ENCODE measurements around the gene CA11.

Gene CA11

DNA sequence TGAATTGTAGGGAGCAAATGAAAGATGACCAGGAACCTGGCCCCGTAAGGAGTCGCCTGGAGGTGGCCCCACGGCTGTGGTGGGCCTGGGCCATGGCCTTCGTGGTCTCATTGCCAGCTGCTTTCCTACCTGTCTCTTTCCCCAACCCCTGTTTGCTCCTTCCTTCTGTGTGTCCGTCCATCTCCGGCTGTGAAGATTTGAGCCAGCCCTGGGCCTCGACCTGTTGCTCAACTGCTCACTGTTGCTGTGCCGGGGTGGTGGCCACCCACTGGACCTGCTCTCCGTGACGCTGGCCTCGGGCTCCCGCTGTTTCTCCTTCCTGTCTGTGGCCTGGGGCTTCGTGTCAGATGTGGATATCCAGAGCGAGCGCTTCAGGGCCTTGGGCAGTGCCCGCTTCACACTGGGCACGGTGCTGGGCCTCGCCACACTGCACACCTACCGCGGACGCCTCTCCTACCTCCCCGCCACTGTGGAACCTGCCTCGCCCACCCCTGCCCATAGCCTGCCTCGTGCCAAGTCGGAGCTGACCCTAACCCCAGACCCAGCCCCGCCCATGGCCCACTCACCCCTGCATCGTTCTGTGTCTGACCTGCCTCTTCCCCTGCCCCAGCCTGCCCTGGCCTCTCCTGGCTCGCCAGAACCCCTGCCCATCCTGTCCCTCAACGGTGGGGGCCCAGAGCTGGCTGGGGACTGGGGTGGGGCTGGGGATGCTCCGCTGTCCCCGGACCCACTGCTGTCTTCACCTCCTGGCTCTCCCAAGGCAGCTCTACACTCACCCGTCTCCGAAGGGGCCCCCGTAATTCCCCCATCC lies 17.3 kb downstream of the CA11 start:
- DNase-seq (ENCODE audit: low read depth), result no peak

DNA sequence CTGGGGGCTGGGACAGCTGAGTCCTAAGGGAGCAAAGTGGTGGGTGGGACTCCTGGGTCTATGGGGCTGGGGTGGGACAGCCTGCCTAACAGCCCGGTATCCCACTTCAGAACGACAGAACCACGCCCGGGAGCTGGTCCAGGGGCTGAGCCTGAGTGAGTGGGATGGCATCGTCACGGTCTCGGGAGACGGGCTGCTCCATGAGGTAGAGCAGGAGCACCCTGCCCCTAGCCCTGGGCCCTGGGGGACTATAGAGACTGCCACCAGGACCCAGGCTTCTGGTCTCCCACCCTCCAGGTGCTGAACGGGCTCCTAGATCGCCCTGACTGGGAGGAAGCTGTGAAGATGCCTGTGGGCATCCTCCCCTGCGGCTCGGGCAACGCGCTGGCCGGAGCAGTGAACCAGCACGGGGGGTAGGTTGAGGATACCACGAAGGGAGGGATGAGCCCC lies 18.1 kb downstream of the CA11 start:
- DNase-seq (ENCODE audit: low read depth), result no peak

DNA sequence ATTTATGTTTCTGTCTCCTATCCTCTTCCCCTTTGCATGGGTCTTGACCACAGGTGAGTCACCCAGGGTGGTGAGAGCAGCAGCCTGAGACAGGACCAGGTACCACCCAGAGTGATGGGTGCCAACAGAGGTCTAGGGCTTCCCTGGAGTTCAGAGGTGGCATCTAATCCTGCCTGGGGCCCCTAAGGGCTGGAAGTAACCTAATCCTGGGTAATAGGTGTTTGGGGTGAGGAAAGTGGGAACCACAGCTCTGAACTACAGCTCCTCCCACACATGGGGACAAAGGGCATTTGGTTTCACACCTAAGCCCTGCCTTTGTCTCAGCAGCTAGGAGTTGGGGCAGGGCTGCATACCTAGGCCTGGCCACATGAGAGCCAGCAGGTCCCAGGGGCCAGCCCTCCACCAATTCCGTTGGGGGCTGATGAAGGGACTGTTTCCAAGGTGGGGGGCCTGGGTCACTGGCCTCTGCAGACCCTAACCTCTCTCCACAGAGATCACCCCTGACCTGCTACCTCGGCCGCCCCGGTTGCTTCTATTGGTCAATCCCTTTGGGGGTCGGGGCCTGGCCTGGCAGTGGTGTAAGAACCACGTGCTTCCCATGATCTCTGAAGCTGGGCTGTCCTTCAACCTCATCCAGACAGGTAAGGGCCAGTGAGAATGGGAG lies 18.7 kb downstream of the CA11 start:
- DNase-seq (ENCODE audit: low read depth), result no peak

GRCh38 chr19:48625891-48626327 lies 20.1 kb downstream of the CA11 start:
- DNase-seq (ENCODE audit: low read depth), result no peak

DNA sequence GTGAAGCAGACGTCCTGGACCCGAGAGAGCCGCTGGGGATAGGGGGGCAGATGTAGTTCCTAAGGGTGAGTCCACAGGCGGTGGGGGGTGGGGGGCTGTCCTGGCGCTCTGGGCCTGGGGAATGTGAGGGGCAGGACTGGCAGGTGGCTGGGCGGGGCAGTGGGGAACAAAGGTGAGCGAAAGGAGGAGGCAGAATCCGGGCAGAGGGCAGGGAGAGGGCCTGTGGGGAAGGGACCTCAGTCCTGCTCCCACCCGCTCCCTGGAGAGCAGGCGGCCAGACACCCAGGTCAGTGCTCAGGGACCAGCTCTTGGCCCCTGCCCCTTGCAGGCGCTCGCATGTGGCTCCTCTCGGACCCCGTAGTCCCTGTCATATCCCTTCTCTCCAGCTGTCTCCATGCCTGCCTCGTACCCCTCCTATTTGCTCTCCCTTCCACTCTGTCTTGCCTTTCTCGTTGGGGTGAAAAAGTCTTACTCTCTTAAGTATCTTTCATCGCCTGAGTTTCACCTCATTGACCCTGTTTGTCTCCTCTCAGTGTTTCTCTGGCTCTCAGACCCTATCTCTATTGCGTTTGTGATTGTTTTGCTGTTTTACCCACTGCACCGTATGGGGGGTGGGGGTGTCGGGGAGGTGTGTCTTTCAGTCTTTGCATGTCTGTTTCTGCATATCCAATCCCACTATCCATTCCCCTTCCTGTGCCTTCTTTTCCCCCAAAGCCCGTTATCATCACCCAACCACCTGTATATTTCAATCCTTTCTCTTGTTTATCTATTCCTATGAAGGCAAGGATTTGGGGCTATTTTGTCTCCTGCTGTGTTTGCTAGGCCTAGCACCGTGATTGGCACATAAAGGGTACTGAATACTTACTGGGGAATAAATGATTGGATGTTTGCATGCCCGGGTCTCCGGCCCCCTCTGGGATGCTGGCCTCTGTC lies 20.9 kb downstream of the CA11 start:
- no peak for DNase-seq (ENCODE audit: low read depth)

DNA sequence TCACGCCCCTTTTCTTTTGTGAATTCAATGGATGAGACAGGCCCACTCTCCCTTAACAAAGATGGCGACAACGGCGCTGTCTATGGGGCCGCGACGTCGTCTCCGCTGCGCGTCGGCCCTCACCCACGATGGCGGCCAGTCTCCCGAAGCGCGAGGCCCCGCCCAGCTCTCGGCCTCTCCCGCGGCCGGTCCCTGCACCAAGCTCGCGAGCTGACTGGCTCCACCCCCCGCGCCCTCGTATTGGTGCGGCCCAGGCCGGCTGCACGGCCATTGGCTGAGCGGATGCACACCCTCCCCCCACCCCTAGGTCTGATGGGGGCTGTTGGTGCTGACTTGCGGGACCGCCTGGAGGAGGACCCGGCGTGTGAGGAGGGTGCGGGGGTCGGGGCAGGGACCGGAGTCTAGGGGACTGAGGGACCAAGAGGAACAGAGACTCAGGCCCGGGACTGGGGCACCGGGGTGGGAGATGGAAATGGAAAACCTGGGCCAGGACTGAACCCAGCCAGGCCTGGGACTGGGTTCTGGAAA lies 21.9 kb downstream of the CA11 start:
- peak; percentile 87 for DNase-seq (ENCODE audit: low read depth)

- DNase-seq (ENCODE audit: low read depth), result no peak
These were observed 22.4 kb downstream of the CA11 start for GRCh38 chr19:48623556-48624066.

DNA sequence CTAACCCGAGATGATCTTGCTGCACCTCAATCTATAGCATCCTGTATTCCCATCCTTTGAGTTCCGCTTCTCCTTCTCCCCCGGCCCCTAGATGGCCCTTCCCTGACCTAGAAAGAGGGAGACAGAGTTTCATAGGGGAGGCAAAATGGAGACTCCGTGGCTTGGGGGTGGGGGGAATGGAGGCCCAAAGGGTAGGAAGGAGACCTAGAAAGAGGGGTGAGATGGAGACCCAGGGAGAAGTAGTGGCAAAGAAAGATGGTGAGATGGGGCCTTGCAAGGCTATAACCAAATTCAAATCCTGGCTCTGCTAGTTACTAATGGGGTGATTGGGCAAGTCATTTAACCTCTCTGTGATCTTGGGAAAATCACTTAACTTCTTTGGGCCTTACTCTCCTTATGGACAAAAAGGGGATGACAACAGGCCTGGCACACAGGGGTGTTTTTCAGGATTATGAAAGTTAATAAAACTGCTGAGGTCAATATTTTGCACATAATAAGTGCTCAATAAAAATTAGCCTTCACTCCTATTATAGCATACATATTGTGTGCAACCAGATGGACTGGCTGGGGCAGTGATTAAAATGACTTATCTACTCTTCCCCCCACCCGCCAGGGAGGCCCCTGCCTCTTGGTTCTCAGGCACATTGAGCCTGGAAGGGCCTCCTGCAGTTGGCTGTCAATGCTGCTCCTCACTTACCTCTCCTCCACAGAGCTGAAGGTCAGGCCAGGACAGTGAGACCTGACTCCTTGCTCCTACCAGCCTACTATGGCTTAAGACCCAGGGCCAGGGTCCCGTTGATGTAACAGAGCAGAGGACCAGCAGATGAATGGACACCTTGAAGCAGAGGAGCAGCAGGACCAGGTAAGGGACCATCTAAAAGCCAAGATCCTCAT lies 26.0 kb downstream of the CA11 start:
- no peak for DNase-seq (ENCODE audit: low read depth)

DNA sequence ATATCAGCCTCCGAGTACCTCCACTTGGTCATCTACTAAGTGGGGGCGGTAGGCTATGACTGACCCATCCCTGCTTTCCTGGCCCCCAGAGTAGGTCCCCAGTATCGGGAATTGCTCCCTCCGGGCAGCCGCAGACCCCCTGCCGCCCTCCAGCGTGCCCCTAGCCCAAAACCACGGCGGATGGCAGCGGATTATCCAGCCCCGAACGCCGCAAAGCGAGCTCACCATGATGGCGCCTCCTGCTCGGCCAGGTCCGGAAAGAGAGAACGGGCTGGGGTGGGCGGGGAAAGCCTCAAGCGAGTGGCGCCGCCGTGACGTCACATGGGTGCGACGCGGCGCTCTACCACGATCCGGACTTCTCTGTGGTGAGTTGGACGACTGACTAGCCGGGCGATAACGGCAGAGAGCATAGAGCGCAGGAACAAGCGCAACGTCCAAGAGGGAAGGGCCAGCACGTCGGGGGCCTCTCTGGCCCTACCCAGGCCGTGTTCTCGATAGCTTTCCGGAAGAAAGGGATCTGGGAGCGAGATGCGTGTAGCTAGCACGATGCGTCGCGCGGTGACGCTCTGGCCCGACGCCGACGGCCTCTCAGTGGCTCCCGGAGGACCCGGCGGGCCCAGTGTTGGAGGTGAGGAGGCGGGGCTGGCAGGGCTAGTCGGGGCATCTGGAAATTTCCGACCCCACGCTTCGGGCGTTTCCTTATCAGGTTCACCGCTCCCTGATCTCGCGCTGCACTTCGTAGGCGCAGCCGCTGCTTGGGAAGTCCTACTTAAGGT lies 26.9 kb downstream of the CA11 start, which contains the start of the genes RPL18 and SPHK2:
TSS of gene RPL18 (minus strand) at position 263 of the 776 bp plus-strand sequence. CDS start at position 228, 35 bp downstream.
TSS of gene SPHK2 (plus strand) at position 591 of the 776 bp plus-strand sequence. CDS start 1,009 bp downstream, outside the sequence.
- peak; percentile 88 for DNase-seq (ENCODE audit: low read depth)

DNA sequence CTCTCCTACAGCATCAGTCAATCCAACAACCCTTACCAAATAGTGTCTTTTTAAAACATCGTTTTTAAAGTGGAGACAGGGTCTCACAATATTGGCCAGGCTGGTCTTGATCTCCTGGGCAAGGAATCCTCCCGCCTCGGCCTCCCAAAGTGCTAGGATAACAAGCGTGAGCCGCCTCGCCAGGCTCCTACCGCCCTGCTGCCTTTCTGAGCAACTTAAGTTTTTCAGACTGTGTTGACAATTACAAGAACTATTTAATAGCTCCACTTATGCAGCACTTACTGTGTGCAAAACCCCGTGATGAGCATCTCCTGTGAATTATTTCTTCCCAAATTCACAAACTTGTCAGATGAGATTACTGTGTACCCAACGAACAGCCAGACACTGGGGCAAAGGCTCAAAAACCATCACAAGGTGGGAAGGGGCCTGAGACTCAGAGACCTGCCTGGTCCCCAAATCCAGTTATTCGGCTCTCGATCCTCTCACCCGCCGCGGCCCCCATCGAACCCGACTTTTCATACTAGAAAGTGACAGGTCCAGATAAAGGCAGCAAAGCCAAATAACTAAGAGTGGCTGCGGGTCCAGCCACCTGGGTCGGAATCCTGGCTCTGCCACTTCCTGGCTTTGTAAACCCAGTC lies 27.6 kb downstream of the CA11 start:
- DNase-seq (ENCODE audit: low read depth), result no peak

GRCh38 chr19:48617146-48617937 lies 28.6 kb downstream of the CA11 start:
- DNase-seq (ENCODE audit: low read depth), result no peak

DNA sequence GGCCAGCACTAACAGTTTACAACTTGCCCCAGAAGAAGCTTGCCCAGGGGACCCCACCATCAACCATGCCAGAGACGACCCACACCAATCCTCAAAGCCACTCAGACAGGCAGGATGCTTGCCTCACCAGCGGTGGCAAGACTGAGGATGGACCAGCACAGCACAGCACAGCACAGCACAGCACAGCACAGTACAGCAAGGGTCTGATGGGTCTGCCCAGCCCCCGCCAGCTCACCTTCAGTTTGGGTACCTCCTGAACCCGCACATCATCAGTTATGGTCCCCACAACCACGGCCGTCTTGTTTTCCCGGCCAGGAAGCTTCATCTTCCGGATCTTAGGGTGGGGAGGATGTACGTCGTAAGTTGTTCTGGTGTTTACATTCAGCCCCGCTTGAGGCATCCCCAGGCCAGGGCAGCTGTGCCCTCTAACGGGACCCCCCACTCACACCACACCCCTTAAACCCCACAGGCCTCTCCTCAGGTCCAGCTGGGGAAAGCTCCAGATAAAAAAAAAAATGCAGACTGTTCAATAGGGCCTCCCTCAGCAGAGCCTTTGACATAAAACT lies 29.4 kb downstream of the CA11 start:
- DNase-seq (ENCODE audit: low read depth), result no peak

- DNase-seq (ENCODE audit: low read depth), result no peak
These were observed 29.9 kb downstream of the CA11 start for GRCh38 chr19:48616041-48616436.

DNA sequence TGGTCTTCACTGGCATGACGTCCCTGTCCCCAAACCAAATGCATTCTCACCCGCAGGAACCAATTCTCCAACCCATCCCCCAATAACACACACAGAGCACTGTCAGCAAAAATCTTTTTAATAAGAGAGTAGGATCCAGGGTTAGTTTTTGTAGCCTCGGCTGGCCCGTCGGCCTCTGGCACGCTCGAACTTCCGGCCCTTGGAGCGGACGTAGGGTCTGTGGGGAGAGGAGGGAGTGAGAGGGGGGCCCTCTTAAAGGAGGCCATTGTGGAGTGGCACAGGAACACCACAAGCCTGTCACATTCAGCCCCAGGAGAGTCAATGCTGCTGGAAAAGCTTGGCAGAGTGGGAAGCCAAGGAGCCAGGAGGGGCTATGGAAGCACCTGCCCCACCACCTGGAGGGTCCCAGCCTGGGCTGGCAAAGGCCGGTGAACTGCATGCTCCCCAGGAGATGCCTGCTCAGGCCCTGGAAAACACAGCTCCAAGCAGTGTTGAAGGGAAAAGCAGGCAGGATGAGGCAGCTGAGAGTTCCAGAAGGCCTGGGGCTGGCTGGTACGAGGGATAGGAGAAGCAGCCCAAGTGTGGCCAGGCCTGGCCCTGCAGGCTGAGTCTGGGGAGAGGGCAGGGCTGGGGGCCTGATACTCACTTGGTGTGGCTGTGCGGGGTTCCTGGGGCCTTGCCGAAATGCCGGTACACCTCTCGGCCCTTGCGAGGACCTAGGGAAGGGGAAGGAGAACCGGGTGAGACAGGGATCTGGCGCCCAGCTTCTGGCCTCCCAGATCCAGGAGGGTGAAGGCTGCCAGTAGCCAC lies 30.6 kb downstream of the CA11 start:
- no peak for DNase-seq (ENCODE audit: low read depth)

GRCh38 chr19:48614436-48615230 lies 31.4 kb downstream of the CA11 start, which contains the start of gene FAM83E:
Gene FAM83E, minus strand, starts transcription at chr19:48615076. Its CDS starts 1,704 bp downstream, at chr19:48613372.
- DNase-seq (ENCODE audit: low read depth), result no peak

GRCh38 chr19:48613852-48614435 lies 32.0 kb downstream of the CA11 start:
- DNase-seq (ENCODE audit: low read depth), result no peak
